HepG2 (cell line): ENCODE results near the gene ITGA2. TPM values are rescaled to one million over a fixed set of nuclear protein-coding genes. Genes with fewer than 3 reads are reported as not detected.

ENCODE experiments used
- FOXA1 ChIP-seq, 2 experiments: fragments of 450-650 bp in 1 of 2; sonication (generic) in 1 of 2; formaldehyde crosslinking in 1 of 2; IDR thresholded peaks; 2 replicates each; pipeline versions ENCODE4 v1.4.0 to v1.6.1; 2016 to 2020; ENCODE audit warnings: missing genetic modification reagents in 1 of 2
- FOXA3 ChIP-seq: IDR thresholded peaks from 2 replicates; pipeline ENCODE4 v1.6.1; 2016; ENCODE audit warnings: missing genetic modification reagents, missing compliant biosample characterization
- GLI4 ChIP-seq: sonication (generic); formaldehyde crosslinking; IDR thresholded peaks from 2 replicates; pipeline ENCODE4 v1.5.1; 2020; ENCODE audit warnings: missing genetic modification reagents, mild to moderate bottlenecking, moderate library complexity, borderline replicate concordance
- HDAC2 ChIP-seq: sonication (generic); formaldehyde crosslinking; IDR thresholded peaks from 2 replicates; pipeline ENCODE4 v1.4.0; 2020; ENCODE audit warnings: missing genetic modification reagents
- HES4 ChIP-seq: sonication (generic); formaldehyde crosslinking; IDR thresholded peaks from 2 replicates; pipeline ENCODE4 v1.9.0; 2021; ENCODE audit warnings: mild to moderate bottlenecking, missing genetic modification reagents, borderline replicate concordance
- HNF4G ChIP-seq, 2 experiments: sonication (generic) in 1 of 2; formaldehyde crosslinking in 1 of 2; IDR thresholded peaks; 2 replicates each; pipeline versions ENCODE4 v1.4.0 to v1.6.1; 2011 to 2020; ENCODE audit warnings: borderline replicate concordance in 2 of 2, low read depth in 2 of 2, mild to moderate bottlenecking in 2 of 2, low read length in 1 of 2, missing genetic modification reagents in 1 of 2, moderate library complexity in 1 of 2
- KMT2B ChIP-seq: IDR thresholded peaks from 2 replicates; pipeline ENCODE4 v1.6.1; 2016; ENCODE audit warnings: missing genetic modification reagents, missing compliant biosample characterization
- NR2C2 ChIP-seq: sonication (generic); formaldehyde crosslinking; IDR thresholded peaks from 2 replicates; pipeline ENCODE4 v1.4.0; 2020; ENCODE audit warnings: missing genetic modification reagents, mild to moderate bottlenecking, moderate library complexity, borderline replicate concordance
- PITX1 ChIP-seq: sonication (generic); formaldehyde crosslinking; IDR thresholded peaks from 2 replicates; pipeline ENCODE4 v1.5.1; 2020; ENCODE audit warnings: mild to moderate bottlenecking, missing genetic modification reagents
- RARA ChIP-seq: IDR thresholded peaks from 2 replicates; pipeline ENCODE4 v1.6.1; 2016; ENCODE audit warnings: missing genetic modification reagents, missing compliant biosample characterization
- SALL1 ChIP-seq: sonication (generic); formaldehyde crosslinking; IDR thresholded peaks from 2 replicates; pipeline ENCODE4 v1.8.0; 2022; ENCODE audit warnings: mild to moderate bottlenecking, missing genetic modification reagents
- SP4 ChIP-seq: sonication (generic); formaldehyde crosslinking; IDR thresholded peaks from 2 replicates; pipeline ENCODE4 v1.8.1; 2023; ENCODE audit warnings: mild to moderate bottlenecking, missing genetic modification reagents
- TEAD2 ChIP-seq: sonication (generic); formaldehyde crosslinking; IDR thresholded peaks from 2 replicates; pipeline ENCODE4 v1.9.0; 2021; ENCODE audit warnings: missing genetic modification reagents
- ZBTB3 ChIP-seq: sonication (generic); formaldehyde crosslinking; IDR thresholded peaks from 2 replicates; pipeline ENCODE4 v1.4.0; 2020; ENCODE audit warnings: low read depth, mild to moderate bottlenecking, moderate library complexity, missing genetic modification reagents, borderline replicate concordance
- ZFP82 ChIP-seq: sonication (generic); formaldehyde crosslinking; IDR thresholded peaks from 2 replicates; pipeline ENCODE4 v1.5.1; 2020; ENCODE audit warnings: mild to moderate bottlenecking, missing genetic modification reagents, borderline replicate concordance
- ZNF543 ChIP-seq: sonication (generic); formaldehyde crosslinking; IDR thresholded peaks from 2 replicates; pipeline ENCODE4 v1.4.0; 2020; ENCODE audit warnings: mild to moderate bottlenecking, missing genetic modification reagents
- ZNF773 ChIP-seq: sonication (generic); formaldehyde crosslinking; IDR thresholded peaks from 2 replicates; pipeline ENCODE4 v1.4.0; 2020; ENCODE audit warnings: missing genetic modification reagents, borderline replicate concordance
- polyA plus RNA-seq, 8 experiments: library from polyadenylated mRNA; depleted of rRNA in 3 of 8; stranded (reverse) in 7 of 8; unstranded in 1 of 8; fragments of >200 nt; fragmentation: Illumina TruSeq in 4 of 8; extraction: Trizol in 4 of 8; gene quantifications; 2 replicates each; pipeline versions ENCODE4 v1.2.1 to v1.2.3, GENCODE V29; 2011 to 2016; ENCODE audit warnings: low read depth in 4 of 8, missing spikeins in 1 of 8, mixed read lengths in 1 of 8; ENCODE audit not compliant: insufficient read depth in 1 of 8
- total RNA-seq, 5 experiments: library from RNA; depleted of rRNA; stranded (reverse); fragments of >200 nt; fragmentation: Illumina TruSeq; extraction: Trizol; gene quantifications; 2 replicates each; pipeline ENCODE4 v1.2.3, GENCODE V29; 2016; ENCODE audit warnings: low read depth in 1 of 5
- TF ChIP-seq, protein P1 (sequence below), 2 experiments: fragments of 450-650 bp in 1 of 2; sonication (generic) in 1 of 2; formaldehyde crosslinking; IDR thresholded peaks; 2 replicates each; pipeline versions ENCODE4 v1.5.0 to v1.8.0; 2020 to 2022; ENCODE audit warnings: mild to moderate bottlenecking in 1 of 2, missing genetic modification reagents in 1 of 2
- TF ChIP-seq, protein P2 (sequence below): sonication (generic); formaldehyde crosslinking; IDR thresholded peaks from 2 replicates; pipeline ENCODE4 v1.5.1; 2020; ENCODE audit warnings: missing genetic modification reagents, mild to moderate bottlenecking, borderline replicate concordance
- TF ChIP-seq, protein P3 (sequence below): IDR thresholded peaks from 2 replicates; pipeline ENCODE4 v1.6.1; 2016; ENCODE audit warnings: control low read depth
- TF ChIP-seq, protein P4 (sequence below): sonication (generic); formaldehyde crosslinking; IDR thresholded peaks from 2 replicates; pipeline ENCODE4 v1.4.0; 2020; ENCODE audit warnings: missing genetic modification reagents
- TF ChIP-seq, protein P5 (sequence below): IDR thresholded peaks from 2 replicates; pipeline ENCODE4 v1.6.1; 2016; ENCODE audit warnings: mild to moderate bottlenecking
- TF ChIP-seq, protein P6 (sequence below): sonication (generic); formaldehyde crosslinking; IDR thresholded peaks from 2 replicates; pipeline ENCODE4 v1.8.0; 2022; ENCODE audit warnings: mild to moderate bottlenecking, missing genetic modification reagents, borderline replicate concordance

Gene ITGA2
- total and polyA plus RNA-seq, 2 of the 13 experiments (the other 11 are each of a cell fraction or from before 2014, with no cell fraction given) = 15.8 to 58.3 TPM

DNA sequence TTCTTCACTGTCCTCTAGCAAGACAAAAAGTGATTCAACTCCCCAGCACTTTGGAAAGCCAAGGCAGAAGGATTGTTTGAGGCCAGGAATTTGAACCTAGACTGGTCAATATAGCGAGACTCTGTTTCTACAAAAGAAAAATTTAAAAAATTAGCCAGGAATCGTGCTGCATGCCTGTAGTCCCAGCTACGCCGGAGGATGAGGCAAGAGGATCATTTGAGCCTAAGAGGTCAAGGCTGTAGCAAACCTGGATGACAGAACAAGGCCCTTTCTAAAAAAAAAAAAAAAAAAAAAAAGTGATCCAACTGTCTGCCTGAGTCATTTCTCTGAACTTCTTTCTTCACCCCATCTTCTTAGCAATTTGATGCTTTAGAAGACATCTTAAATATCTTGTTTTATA, 12.4 kb downstream of the ITGA2 start (continued):
- TF ChIP-seq, protein P1, sequence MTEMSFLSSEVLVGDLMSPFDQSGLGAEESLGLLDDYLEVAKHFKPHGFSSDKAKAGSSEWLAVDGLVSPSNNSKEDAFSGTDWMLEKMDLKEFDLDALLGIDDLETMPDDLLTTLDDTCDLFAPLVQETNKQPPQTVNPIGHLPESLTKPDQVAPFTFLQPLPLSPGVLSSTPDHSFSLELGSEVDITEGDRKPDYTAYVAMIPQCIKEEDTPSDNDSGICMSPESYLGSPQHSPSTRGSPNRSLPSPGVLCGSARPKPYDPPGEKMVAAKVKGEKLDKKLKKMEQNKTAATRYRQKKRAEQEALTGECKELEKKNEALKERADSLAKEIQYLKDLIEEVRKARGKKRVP (CRISPR knock-in tag; IDR thresholded peaks at IDR 0.05) = peak in 1 of 2 experiments; percentile 63; a peak in 2 of 4 replicates
- TF ChIP-seq RARA (CRISPR knock-in tag) (peak; percentile 82), HES4 (CRISPR knock-in tag) (no peak), ZBTB3 (CRISPR knock-in tag) (no peak), FOXA1 (IDR thresholded peaks at IDR 0.05) (no peak), FOXA1 (CRISPR knock-in tag; IDR thresholded peaks at IDR 0.05) (no peak), KMT2B (CRISPR knock-in tag) (no peak), NR2C2 (CRISPR knock-in tag) (0 out of 2 replicates have a peak, but pooled peaks have one; percentile 17), SP4 (CRISPR knock-in tag) (no peak), FOXA3 (CRISPR knock-in tag) (peak; percentile 44), ZNF543 (CRISPR knock-in tag) (no peak), ZFP82 (CRISPR knock-in tag) (no peak), HNF4G (IDR thresholded peaks at IDR 0.05; ENCODE audit: borderline replicate concordance, low read depth, low read length) (peak; percentile 38; the same call in 1 of the 2 replicates), HNF4G (CRISPR knock-in tag; IDR thresholded peaks at IDR 0.05; ENCODE audit: borderline replicate concordance, low read depth) (no peak), HDAC2 (CRISPR knock-in tag) (peak; percentile 61; the same call in 1 of the 2 replicates), PITX1 (0 out of 2 replicates have a peak, but pooled peaks have one; percentile 13), TEAD2 (CRISPR knock-in tag) (no peak), SALL1 (CRISPR knock-in tag) (peak; percentile 50; the same call in 1 of the 2 replicates), GLI4 (CRISPR knock-in tag) (no peak), ZNF773 (CRISPR knock-in tag) (no peak)
- TF ChIP-seq, protein P2, sequence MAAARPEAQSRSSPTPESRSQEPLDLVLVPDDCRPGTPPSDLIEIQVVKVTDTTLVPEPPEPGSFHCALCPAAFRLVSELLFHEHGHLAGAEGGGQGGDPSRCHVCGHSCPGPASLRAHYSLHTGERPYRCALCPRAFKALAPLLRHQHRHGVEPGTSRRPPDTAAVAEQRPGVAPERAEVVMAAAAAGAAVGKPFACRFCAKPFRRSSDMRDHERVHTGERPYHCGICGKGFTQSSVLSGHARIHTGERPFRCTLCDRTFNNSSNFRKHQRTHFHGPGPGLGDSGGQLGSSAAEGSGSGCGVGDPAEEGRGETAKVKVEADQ (CRISPR knock-in tag) = no peak
- TF ChIP-seq, protein P3, sequence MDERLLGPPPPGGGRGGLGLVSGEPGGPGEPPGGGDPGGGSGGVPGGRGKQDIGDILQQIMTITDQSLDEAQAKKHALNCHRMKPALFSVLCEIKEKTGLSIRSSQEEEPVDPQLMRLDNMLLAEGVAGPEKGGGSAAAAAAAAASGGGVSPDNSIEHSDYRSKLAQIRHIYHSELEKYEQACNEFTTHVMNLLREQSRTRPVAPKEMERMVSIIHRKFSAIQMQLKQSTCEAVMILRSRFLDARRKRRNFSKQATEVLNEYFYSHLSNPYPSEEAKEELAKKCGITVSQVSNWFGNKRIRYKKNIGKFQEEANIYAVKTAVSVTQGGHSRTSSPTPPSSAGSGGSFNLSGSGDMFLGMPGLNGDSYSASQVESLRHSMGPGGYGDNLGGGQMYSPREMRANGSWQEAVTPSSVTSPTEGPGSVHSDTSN (CRISPR knock-in tag) = no peak
- TF ChIP-seq, protein P4, sequence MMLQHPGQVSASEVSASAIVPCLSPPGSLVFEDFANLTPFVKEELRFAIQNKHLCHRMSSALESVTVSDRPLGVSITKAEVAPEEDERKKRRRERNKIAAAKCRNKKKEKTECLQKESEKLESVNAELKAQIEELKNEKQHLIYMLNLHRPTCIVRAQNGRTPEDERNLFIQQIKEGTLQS (CRISPR knock-in tag) = peak; percentile 57; the same call in 1 of the 2 replicates
- TF ChIP-seq, protein P5, sequence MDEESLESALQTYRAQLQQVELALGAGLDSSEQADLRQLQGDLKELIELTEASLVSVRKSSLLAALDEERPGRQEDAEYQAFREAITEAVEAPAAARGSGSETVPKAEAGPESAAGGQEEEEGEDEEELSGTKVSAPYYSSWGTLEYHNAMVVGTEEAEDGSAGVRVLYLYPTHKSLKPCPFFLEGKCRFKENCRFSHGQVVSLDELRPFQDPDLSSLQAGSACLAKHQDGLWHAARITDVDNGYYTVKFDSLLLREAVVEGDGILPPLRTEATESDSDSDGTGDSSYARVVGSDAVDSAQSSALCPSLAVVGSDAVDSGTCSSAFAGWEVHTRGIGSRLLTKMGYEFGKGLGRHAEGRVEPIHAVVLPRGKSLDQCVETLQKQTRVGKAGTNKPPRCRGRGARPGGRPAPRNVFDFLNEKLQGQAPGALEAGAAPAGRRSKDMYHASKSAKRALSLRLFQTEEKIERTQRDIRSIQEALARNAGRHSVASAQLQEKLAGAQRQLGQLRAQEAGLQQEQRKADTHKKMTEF (CRISPR knock-in tag) = peak; percentile 52; the same call in 1 of the 2 replicates
- TF ChIP-seq, protein P6, sequence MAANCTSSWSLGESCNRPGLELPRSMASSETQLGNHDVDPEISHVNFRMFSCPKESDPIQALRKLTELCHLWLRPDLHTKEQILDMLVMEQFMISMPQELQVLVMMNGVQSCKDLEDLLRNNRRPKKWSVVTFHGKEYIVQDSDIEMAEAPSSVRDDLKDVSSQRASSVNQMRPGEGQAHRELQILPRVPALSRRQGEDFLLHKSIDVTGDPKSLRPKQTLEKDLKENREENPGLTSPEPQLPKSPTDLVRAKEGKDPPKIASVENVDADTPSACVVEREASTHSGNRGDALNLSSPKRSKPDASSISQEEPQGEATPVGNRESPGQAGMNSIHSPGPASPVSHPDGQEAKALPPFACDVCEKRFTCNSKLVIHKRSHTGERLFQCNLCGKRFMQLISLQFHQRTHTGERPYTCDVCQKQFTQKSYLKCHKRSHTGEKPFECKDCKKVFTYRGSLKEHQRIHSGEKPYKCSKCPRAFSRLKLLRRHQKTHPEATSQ = no peak
